HG03342 (cell line): ENCODE results near the gene OR5AN1.

ENCODE experiments used
- ATAC-seq: cut with Tn5 transposase; IDR thresholded peaks from one replicate; pipeline ENCODE4 v1.9.1; 2021; ENCODE audit warnings: mild to moderate bottlenecking, moderate library complexity; ENCODE audit not compliant: unreplicated experiment

OR5AN1 gene

GRCh38 chr11:59418156-59418555, 59.5 kb downstream of the OR5AN1 start:
- no peak for ATAC-seq
